Keratinocyte (primary cell): Measurements from ENCODE around the gene ADD2. TPM values are rescaled to one million over a fixed set of nuclear protein-coding genes. Genes with fewer than 3 reads are reported as not detected.

Source experiments
- DNase-seq: peaks from one replicate; pipeline ENCODE4 v3.0.0-alpha.2; 2011; ENCODE audit warnings: low read depth, missing footprints, low spot score
- FAIRE-seq: peaks from 2 replicates; lab custom pipeline; 2011; peaks lifted over from hg19 to GRCh38; lab: Jason Lieb, UNC
- H2AFZ ChIP-seq: 2 replicates; pipeline ENCODE4 v1.6.0; 2012; ENCODE audit warnings: low read length, control low read depth, inconsistent platforms; ENCODE audit not compliant: control insufficient read depth
- H3K27ac ChIP-seq: 2 replicates; pipeline ENCODE4 v1.5.1; 2011; ENCODE audit warnings: low read length; ENCODE audit not compliant: control insufficient read depth, insufficient read depth
- H3K27me3 ChIP-seq: 3 replicates; pipeline ENCODE4 v1.6.0; 2011; ENCODE audit warnings: low read length; ENCODE audit not compliant: control insufficient read depth, insufficient read depth; ENCODE audit errors: extremely low read depth
- H3K36me3 ChIP-seq, 2 experiments: 2 replicates in 1 of 2; 3 replicates in 1 of 2; pipeline ENCODE4 v1.5.1; 2011; ENCODE audit warnings: low read length in 2 of 2, mild to moderate bottlenecking in 1 of 2; ENCODE audit not compliant: control insufficient read depth in 2 of 2, insufficient read depth in 2 of 2; ENCODE audit errors: extremely low read depth in 1 of 2
- H3K4me1 ChIP-seq: 3 replicates; pipeline ENCODE4 v1.5.1; 2011; ENCODE audit warnings: low read length; ENCODE audit not compliant: control insufficient read depth, insufficient read depth; ENCODE audit errors: extremely low read depth
- H3K4me2 ChIP-seq: 3 replicates; pipeline ENCODE4 v1.6.0; 2011; ENCODE audit warnings: low read depth, low read length; ENCODE audit not compliant: control insufficient read depth, insufficient read depth; ENCODE audit errors: extremely low read depth
- H3K4me3 ChIP-seq, 3 experiments: fragments of 200-600 bp in 1 of 3; sonication (generic) in 1 of 3; 2 replicates in 2 of 3; 3 replicates in 1 of 3; pipeline ENCODE4 v1.5.1; 2011 to 2016; ENCODE audit warnings: low read length in 3 of 3, mild to moderate bottlenecking in 3 of 3, control low read depth in 2 of 3, inconsistent platforms in 1 of 3, low read depth in 1 of 3, mixed read lengths in 1 of 3, mixed run types in 1 of 3, moderate library complexity in 1 of 3; ENCODE audit not compliant: control insufficient read depth in 2 of 3, insufficient read depth in 2 of 3; ENCODE audit errors: extremely low read depth in 1 of 3
- H3K79me2 ChIP-seq: 2 replicates; pipeline ENCODE4 v1.6.0; 2012; ENCODE audit warnings: low read length; ENCODE audit not compliant: control insufficient read depth, insufficient read depth
- H3K9ac ChIP-seq: 3 replicates; pipeline ENCODE4 v1.6.0; 2011; ENCODE audit warnings: low read length; ENCODE audit not compliant: control insufficient read depth, insufficient read depth; ENCODE audit errors: extremely low read depth
- H3K9me1 ChIP-seq: 3 replicates; pipeline ENCODE4 v1.6.0; 2011; ENCODE audit warnings: low read length; ENCODE audit not compliant: control insufficient read depth, insufficient read depth; ENCODE audit errors: extremely low read depth
- H3K9me3 ChIP-seq: 2 replicates; pipeline ENCODE4 v1.5.1; 2012; ENCODE audit warnings: low read depth, low read length; ENCODE audit not compliant: control insufficient read depth
- H4K20me1 ChIP-seq: 3 replicates; pipeline ENCODE4 v1.6.0; 2011; ENCODE audit warnings: low read length; ENCODE audit not compliant: control insufficient read depth, insufficient read depth; ENCODE audit errors: extremely low read depth
- EZH2 ChIP-seq: IDR thresholded peaks from one replicate; pipeline ENCODE4 v1.6.1; 2012; ENCODE audit warnings: inconsistent platforms, mild to moderate bottlenecking, low read length, moderate library complexity
- dilution Hi-C: fragments of 300-500 bp; cut with MboI; formaldehyde crosslinking; loops from one replicate; pipeline ENCODE4 v1.7.0; 2020; ENCODE audit warnings: low sequenced_read_pairs; ENCODE audit not compliant: extremely low pct_ligation_motif_present
- polyA plus RNA-seq, 5 experiments: library from polyadenylated mRNA; depleted of rRNA in 3 of 5; stranded (reverse) in 3 of 5; stranded (forward) in 1 of 5; unstranded in 1 of 5; fragments of >200 nt; gene quantifications; 1 replicate in 1 of 5; 2 replicates in 3 of 5; 3 replicates in 1 of 5; pipeline versions ENCODE4 v1.2.1 to v1.2.3, GENCODE V29; 2011 to 2012; ENCODE audit warnings: missing spikeins in 2 of 5, low read depth in 1 of 5, low replicate concordance in 1 of 5
- TF ChIP-seq, protein P1 (sequence below), 3 experiments: IDR thresholded peaks in 1 of 3; conservative IDR thresholded peaks in 1 of 3; optimal IDR thresholded peaks in 1 of 3; 2 replicates in 2 of 3; 3 replicates in 1 of 3; pipeline versions ENCODE3 to v1.5.1; 2011; ENCODE audit warnings: low read length in 3 of 3, mild to moderate bottlenecking in 3 of 3, moderate library complexity in 2 of 3, control low read depth in 1 of 3, inconsistent platforms in 1 of 3; ENCODE audit not compliant: insufficient read depth in 2 of 3; ENCODE audit errors: extremely low read depth in 1 of 3

ADD2 gene
- polyA plus RNA-seq, 1 donor (not counting 4 experiments of a cell fraction or from before 2014, with no cell fraction given) = 0.05 TPM

DNA sequence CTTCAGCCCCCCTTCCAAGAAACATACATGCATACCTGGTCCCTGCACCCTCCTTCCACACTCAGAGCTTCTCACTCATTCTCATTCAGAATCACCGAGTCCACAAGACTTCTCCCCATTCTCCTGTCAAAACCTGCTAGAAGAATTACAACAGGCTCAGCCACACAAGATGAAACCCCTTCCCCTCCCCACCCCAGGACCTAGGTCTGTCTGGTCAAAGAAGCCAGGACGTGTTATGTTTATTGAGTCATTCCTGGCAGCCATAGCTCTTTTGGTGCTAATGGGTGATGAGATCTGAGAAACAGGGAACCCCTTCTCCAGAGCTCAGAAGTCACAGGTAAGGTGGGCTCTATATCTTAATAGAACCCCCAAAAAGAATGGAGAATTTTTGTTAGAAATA, 1.4 kb upstream of the ADD2 start:
- dilution Hi-C loops = no loop called here
- TF ChIP-seq, protein P1, sequence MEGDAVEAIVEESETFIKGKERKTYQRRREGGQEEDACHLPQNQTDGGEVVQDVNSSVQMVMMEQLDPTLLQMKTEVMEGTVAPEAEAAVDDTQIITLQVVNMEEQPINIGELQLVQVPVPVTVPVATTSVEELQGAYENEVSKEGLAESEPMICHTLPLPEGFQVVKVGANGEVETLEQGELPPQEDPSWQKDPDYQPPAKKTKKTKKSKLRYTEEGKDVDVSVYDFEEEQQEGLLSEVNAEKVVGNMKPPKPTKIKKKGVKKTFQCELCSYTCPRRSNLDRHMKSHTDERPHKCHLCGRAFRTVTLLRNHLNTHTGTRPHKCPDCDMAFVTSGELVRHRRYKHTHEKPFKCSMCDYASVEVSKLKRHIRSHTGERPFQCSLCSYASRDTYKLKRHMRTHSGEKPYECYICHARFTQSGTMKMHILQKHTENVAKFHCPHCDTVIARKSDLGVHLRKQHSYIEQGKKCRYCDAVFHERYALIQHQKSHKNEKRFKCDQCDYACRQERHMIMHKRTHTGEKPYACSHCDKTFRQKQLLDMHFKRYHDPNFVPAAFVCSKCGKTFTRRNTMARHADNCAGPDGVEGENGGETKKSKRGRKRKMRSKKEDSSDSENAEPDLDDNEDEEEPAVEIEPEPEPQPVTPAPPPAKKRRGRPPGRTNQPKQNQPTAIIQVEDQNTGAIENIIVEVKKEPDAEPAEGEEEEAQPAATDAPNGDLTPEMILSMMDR (optimal IDR thresholded peaks at IDR 0.05 in 1 of 3, IDR thresholded peaks at IDR 0.05 in 1 of 3, conservative IDR thresholded peaks at IDR 0.05 in 1 of 3; ENCODE audit: extremely low read depth in 1 of 3, insufficient read depth in 2 of 3, low read length in 3 of 3) = no peak
- no peak for TF ChIP-seq EZH2
- Histone ChIP-seq H3K27ac (no peak overlapping the region), H4K20me1 (peaks cover 2% of the 10 kb centered on the region), H3K4me1 (peaks cover 9% of the 10 kb centered on the region), H3K4me2 (no peak overlapping the region), H3K27me3 (peaks cover 42% of the 10 kb centered on the region), H3K4me3 (no peak overlapping the region), H2AFZ (no peak overlapping the region), H3K9me3 (no peaks in the 10 kb centered on the region), H3K9me1 (no peaks in the 10 kb centered on the region), H3K79me2 (no peaks in the 10 kb centered on the region), H3K9ac (no peak overlapping the region), H3K36me3 (no peaks in the 10 kb centered on the region)
- DNase-seq = no peak
- peak; percentile 17 for FAIRE-seq

DNA sequence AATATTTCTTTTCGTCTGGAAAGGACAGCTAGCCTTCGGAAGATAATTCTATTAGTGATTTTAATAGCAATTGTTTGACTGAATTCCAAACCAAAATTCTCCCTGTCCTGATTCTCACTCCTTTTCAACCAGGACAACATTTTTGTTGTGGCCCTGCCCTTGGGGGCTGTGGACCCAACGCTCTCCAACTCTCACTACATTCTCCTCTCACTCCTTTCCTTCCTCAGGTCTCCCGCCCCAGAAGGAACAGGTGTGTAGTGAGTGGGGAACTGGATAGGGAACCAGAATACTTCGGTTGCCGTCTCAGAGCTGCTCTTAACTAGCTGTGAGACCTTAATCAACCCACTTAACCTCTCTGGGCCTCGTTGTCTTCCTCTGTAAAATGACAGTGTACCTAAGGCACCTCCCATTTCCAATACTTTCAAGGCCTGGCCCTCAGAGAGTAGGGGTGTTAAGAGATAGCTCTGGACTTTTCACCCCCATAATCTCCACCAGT, 638 bp upstream of the ADD2 start:
- DNase-seq = no peak
- H3K4me3 ChIP-seq = no peak overlapping the region

More for the DNA sequence above, 638 bp upstream of the ADD2 start:
- peaks cover 42% of the 10 kb centered on the region for H3K27me3 ChIP-seq
- no peak overlapping the region for H3K4me2 ChIP-seq
- dilution Hi-C loops = no loop called here
- TF ChIP-seq, protein P1 (optimal IDR thresholded peaks at IDR 0.05 in 1 of 3, IDR thresholded peaks at IDR 0.05 in 1 of 3, conservative IDR thresholded peaks at IDR 0.05 in 1 of 3; ENCODE audit: extremely low read depth in 1 of 3, insufficient read depth in 2 of 3, low read length in 3 of 3) = no peak
- TF ChIP-seq EZH2 = peak; percentile 49
- H3K36me3 ChIP-seq = no peaks in the 10 kb centered on the region
- H3K27ac ChIP-seq = no peak overlapping the region
- H2AFZ ChIP-seq = no peak overlapping the region
- H3K79me2 ChIP-seq = no peaks in the 10 kb centered on the region
- H3K9ac ChIP-seq = no peak overlapping the region
- FAIRE-seq = no peak
- H3K9me3 ChIP-seq = no peaks in the 10 kb centered on the region
- H3K4me1 ChIP-seq = peaks cover 9% of the 10 kb centered on the region
- peaks cover 2% of the 10 kb centered on the region for H4K20me1 ChIP-seq
- H3K9me1 ChIP-seq = no peaks in the 10 kb centered on the region
